GM19035 (cell line): Measurements from ENCODE around the gene PRKAB2.
"Not testable (repeated sequence)": the region's sequence is repeated elsewhere in the genome, so short reads cannot be mapped to it uniquely, and the experiment has no call there.

Experiments used
- ATAC-seq: cut with Tn5 transposase; IDR thresholded peaks from one replicate; pipeline ENCODE4 v1.9.1; 2021; ENCODE audit not compliant: unreplicated experiment

Gene PRKAB2

GRCh38 chr1:147177611-147178380 is 5.5 kb upstream of the PRKAB2 start:
- ATAC-seq = no peak

- ATAC-seq = no peak
Observed at GRCh38 chr1:147171399-147172167, 687 bp downstream of the PRKAB2 start.

GRCh38 chr1:147169840-147170674 is 2.2 kb downstream of the PRKAB2 start:
- ATAC-seq = no peak

- ATAC-seq = no peak
Observed at GRCh38 chr1:147169171-147169570, 3.1 kb downstream of the PRKAB2 start.

- ATAC-seq = no peak
Observed at GRCh38 chr1:147168626-147169058, 3.6 kb downstream of the PRKAB2 start.

- ATAC-seq = no peak
Observed at GRCh38 chr1:147167365-147167764, 4.9 kb downstream of the PRKAB2 start.

GRCh38 chr1:147163019-147163418 is 9.3 kb downstream of the PRKAB2 start:
- ATAC-seq = no peak

GRCh38 chr1:147162093-147162492 is 10.2 kb downstream of the PRKAB2 start:
- no peak for ATAC-seq

GRCh38 chr1:147157116-147157515 is 15.2 kb downstream of the PRKAB2 start:
- ATAC-seq = not testable (repeated sequence)

- ATAC-seq = no peak
Observed at GRCh38 chr1:147156642-147157041, 15.6 kb downstream of the PRKAB2 start.

- no peak for ATAC-seq
Observed at GRCh38 chr1:147152772-147153171, 19.5 kb downstream of the PRKAB2 start.

GRCh38 chr1:147151244-147151643 is 21.0 kb downstream of the PRKAB2 start:
- ATAC-seq = no peak

GRCh38 chr1:147142886-147143285 is 29.4 kb downstream of the PRKAB2 start:
- no peak for ATAC-seq

GRCh38 chr1:147130721-147131120 is 41.5 kb downstream of the PRKAB2 start:
- not testable (repeated sequence) for ATAC-seq

GRCh38 chr1:147129116-147129873 is 43.0 kb downstream of the PRKAB2 start:
- no peak for ATAC-seq

- no peak for ATAC-seq
Observed at GRCh38 chr1:147124266-147124665, 48.0 kb downstream of the PRKAB2 start.

GRCh38 chr1:147117109-147117508 is 55.2 kb downstream of the PRKAB2 start:
- no peak for ATAC-seq

- ATAC-seq = no peak
Observed at GRCh38 chr1:147115496-147115895, 56.8 kb downstream of the PRKAB2 start.

GRCh38 chr1:147115079-147115478 is 57.2 kb downstream of the PRKAB2 start:
- ATAC-seq = not testable (repeated sequence)

- not testable (repeated sequence) for ATAC-seq
Observed at GRCh38 chr1:147114353-147114752, 57.9 kb downstream of the PRKAB2 start.
